ENCODE data around the gene MED17.

DNA sequence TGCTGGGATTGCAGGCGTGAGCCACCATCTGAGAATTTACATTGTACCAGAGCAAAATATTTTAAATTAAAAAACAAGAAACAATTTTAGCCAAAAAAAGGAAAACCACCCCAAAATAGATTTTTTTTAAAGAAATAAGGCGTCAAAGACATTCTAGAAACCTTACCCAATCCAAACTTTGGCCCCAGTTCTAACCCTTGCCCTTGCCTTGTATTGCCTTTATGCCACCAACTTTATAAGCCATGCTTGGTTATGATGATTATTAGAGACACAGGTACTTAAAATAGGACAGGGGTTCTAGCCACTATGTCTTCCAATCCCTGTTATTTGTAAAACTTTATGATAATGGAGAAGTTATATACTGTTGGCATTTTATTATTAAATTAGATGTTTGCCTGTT is 30.8 kb upstream of the MED17 start:
- TF ChIP-seq CTCF (IDR thresholded peaks at IDR 0.05) (no peak), ZNF423 (CRISPR knock-in tag; IDR thresholded peaks at IDR 0.05) (no peak), ATF2 (CRISPR knock-in tag; IDR thresholded peaks at IDR 0.05; ENCODE audit: borderline replicate concordance, low read depth) (no peak)

Measured in WTC11 (cell line).